ENCODE measurements around the gene GMDS.

GMDS gene

GRCh38 chr6:2028457-2029038 is 216.9 kb downstream of the GMDS start:
- ATAC-seq (ENCODE audit: insufficient read depth, low read depth): peak; percentile 78
- no peak overlapping the region for H2AFZ ChIP-seq (ENCODE audit: low read depth, low read length)

GRCh38 chr6:2026133-2026532 is 219.3 kb downstream of the GMDS start:
- Histone ChIP-seq H3K4me3 (ENCODE audit: low read depth in 1 of 2, low read length in 2 of 2) (no peak overlapping the region), H3K79me2 (ENCODE audit: insufficient read depth, low read length) (no peaks in the 10 kb centered on the region), H3K36me3 (ENCODE audit: insufficient read depth, low read length) (no peaks in the 10 kb centered on the region), H3K4me2 (ENCODE audit: insufficient read depth, low read length) (no peak overlapping the region), H3K27ac (ENCODE audit: low read length) (no peak overlapping the region), H3K9ac (ENCODE audit: low read depth, low read length) (no peak overlapping the region), H2AFZ (ENCODE audit: low read depth, low read length) (no peak overlapping the region), H4K20me1 (ENCODE audit: insufficient read depth, low read length) (no peaks in the 10 kb centered on the region), H3K9me3 (ENCODE audit: insufficient read depth, low read length, severe bottlenecking) (no peaks in the 10 kb centered on the region), H3K4me1 (ENCODE audit: insufficient read depth, low read length) (peaks cover 21% of the 10 kb centered on the region), H3K27me3 (ENCODE audit: insufficient read depth, low read length, poor library complexity) (no peaks in the 10 kb centered on the region)
- DNase-seq (no peak), ATAC-seq (ENCODE audit: insufficient read depth, low read depth) (no peak)
- TF ChIP-seq CTCF (IDR thresholded peaks at IDR 0.05; ENCODE audit: borderline replicate concordance, extremely low read depth, low read length, poor library complexity, severe bottlenecking) (no peak), EZH2 (IDR thresholded peaks at IDR 0.05; ENCODE audit: borderline replicate concordance, low read depth, low read length, severe bottlenecking) (no peak)

More at GRCh38 chr6:2028457-2029038, 216.9 kb downstream of the GMDS start:
- Histone ChIP-seq H4K20me1 (ENCODE audit: insufficient read depth, low read length) (no peaks in the 10 kb centered on the region), H3K27ac (ENCODE audit: low read length) (no peak overlapping the region), H3K27me3 (ENCODE audit: insufficient read depth, low read length, poor library complexity) (no peaks in the 10 kb centered on the region), H3K9me3 (ENCODE audit: insufficient read depth, low read length, severe bottlenecking) (no peaks in the 10 kb centered on the region), H3K9ac (ENCODE audit: low read depth, low read length) (no peak overlapping the region), H3K4me3 (ENCODE audit: low read depth in 1 of 2, low read length in 2 of 2) (no peak overlapping the region), H3K79me2 (ENCODE audit: insufficient read depth, low read length) (no peaks in the 10 kb centered on the region), H3K4me2 (ENCODE audit: insufficient read depth, low read length) (no peak overlapping the region), H3K4me1 (ENCODE audit: insufficient read depth, low read length) (peaks cover 10% of the 10 kb centered on the region), H3K36me3 (ENCODE audit: insufficient read depth, low read length) (no peaks in the 10 kb centered on the region)
- no peak for DNase-seq
- TF ChIP-seq CTCF (IDR thresholded peaks at IDR 0.05; ENCODE audit: borderline replicate concordance, extremely low read depth, low read length, poor library complexity, severe bottlenecking): no peak
- no peak for TF ChIP-seq EZH2 (IDR thresholded peaks at IDR 0.05; ENCODE audit: borderline replicate concordance, low read depth, low read length, severe bottlenecking)

DNA sequence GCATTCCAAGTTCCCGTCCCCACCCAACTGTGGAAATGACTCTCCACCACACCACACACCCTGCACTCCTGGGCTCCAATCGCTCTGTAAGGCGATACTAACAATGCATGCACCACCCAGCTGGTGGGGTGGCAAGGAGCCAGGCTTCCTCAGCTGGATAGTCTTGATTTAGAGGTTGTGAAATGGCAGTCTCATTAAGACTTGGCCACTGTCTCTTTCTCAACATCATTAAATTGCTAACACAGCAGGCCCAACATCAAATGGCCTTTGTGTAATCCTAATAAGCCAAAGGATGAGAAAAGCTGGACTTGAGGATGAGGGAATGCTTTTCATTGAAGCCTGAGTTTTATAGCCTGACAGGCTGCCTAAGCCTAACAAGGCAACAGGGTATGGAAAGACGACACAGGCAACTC is 223.7 kb downstream of the GMDS start:
- Histone ChIP-seq H4K20me1 (ENCODE audit: insufficient read depth, low read length) (no peaks in the 10 kb centered on the region), H3K9ac (ENCODE audit: low read depth, low read length) (no peak overlapping the region), H3K36me3 (ENCODE audit: insufficient read depth, low read length) (no peaks in the 10 kb centered on the region), H3K27ac (ENCODE audit: low read length) (no peak overlapping the region), H3K9me3 (ENCODE audit: insufficient read depth, low read length, severe bottlenecking) (no peaks in the 10 kb centered on the region), H2AFZ (ENCODE audit: low read depth, low read length) (no peak overlapping the region), H3K4me3 (ENCODE audit: low read depth in 1 of 2, low read length in 2 of 2) (no peak overlapping the region), H3K4me2 (ENCODE audit: insufficient read depth, low read length) (no peak overlapping the region), H3K27me3 (ENCODE audit: insufficient read depth, low read length, poor library complexity) (no peaks in the 10 kb centered on the region), H3K4me1 (ENCODE audit: insufficient read depth, low read length) (peaks cover 26% of the 10 kb centered on the region), H3K79me2 (ENCODE audit: insufficient read depth, low read length) (no peaks in the 10 kb centered on the region)
- DNase-seq: peak; percentile 27
- ATAC-seq (ENCODE audit: insufficient read depth, low read depth): no peak
- TF ChIP-seq CTCF (IDR thresholded peaks at IDR 0.05; ENCODE audit: borderline replicate concordance, extremely low read depth, low read length, poor library complexity, severe bottlenecking): no peak
- no peak for TF ChIP-seq EZH2 (IDR thresholded peaks at IDR 0.05; ENCODE audit: borderline replicate concordance, low read depth, low read length, severe bottlenecking)

All from DND-41 (cell line).